Amygdala (tissue), 56 donors: ENCODE measurements around the gene MAP3K7CL.

Experiments
- DNase-seq, 56 donors: peaks; one replicate each; lab custom pipeline; 2025; lab: John Stamatoyannopoulos, UW

Gene MAP3K7CL

DNA sequence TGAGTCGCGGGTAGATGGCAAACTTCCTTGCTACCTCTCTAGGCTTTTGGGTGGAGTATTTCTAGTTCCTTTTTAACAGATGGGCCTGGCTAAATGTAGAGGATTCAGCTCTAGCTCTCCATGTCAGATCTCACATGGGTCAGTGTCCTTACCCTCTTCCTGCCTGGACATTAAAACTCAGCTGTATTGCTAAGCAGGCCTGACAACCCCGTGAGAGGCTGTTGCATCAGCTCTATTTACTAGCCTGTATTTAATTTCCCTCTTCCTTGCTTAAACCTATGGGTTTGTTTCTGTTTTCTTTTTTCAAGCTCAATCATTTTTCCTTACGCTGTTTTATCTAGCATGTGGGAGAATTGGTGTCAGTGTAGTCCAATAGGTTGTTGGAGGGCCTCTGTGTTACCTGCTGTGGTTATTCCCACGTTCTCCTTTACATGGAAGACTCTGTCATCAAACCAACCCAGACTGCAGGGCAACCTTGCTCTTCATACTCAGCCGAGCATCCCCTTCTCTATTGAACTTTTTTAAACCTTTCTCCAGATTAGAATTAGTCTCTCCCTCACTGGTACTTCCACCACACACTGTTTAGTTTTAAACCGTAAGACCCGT lies 88.8 kb downstream of the MAP3K7CL start:
- no peak for DNase-seq

- DNase-seq, result no peak
These were observed 90.9 kb downstream of the MAP3K7CL start for GRCh38 chr21:29221253-29221744.

GRCh38 chr21:29224006-29224405 lies 93.6 kb downstream of the MAP3K7CL start:
- no peak for DNase-seq
